COR-L47 (cell line): Measurements from ENCODE around the gene CNTNAP2.

Experiments
- DNase-seq: peaks from one replicate; lab custom pipeline; 2025; lab: John Stamatoyannopoulos, UW

The CNTNAP2 gene

GRCh38 chr7:147492606-147493005, 1376.0 kb downstream of the CNTNAP2 start:
- DNase-seq = no peak

GRCh38 chr7:147496209-147496608, 1379.6 kb downstream of the CNTNAP2 start:
- DNase-seq = no peak

GRCh38 chr7:147497246-147497645, 1380.6 kb downstream of the CNTNAP2 start:
- no peak for DNase-seq

- no peak for DNase-seq
Measured at GRCh38 chr7:147498081-147498480, 1381.5 kb downstream of the CNTNAP2 start.

GRCh38 chr7:147509035-147509501, 1392.5 kb downstream of the CNTNAP2 start:
- DNase-seq = no peak

- no peak for DNase-seq
Measured at GRCh38 chr7:147509541-147510200, 1393.1 kb downstream of the CNTNAP2 start.

GRCh38 chr7:147510201-147510542, 1393.6 kb downstream of the CNTNAP2 start:
- no peak for DNase-seq

- DNase-seq = no peak
Measured at GRCh38 chr7:147510923-147511322, 1394.3 kb downstream of the CNTNAP2 start.

GRCh38 chr7:147513451-147513850, 1396.8 kb downstream of the CNTNAP2 start:
- peak; percentile 66 for DNase-seq

- DNase-seq = no peak
Measured at GRCh38 chr7:147516391-147516790, 1399.8 kb downstream of the CNTNAP2 start.

- no peak for DNase-seq
Measured at GRCh38 chr7:147519062-147519461, 1402.5 kb downstream of the CNTNAP2 start.

- no peak for DNase-seq
Measured at GRCh38 chr7:147523056-147523455, 1406.5 kb downstream of the CNTNAP2 start.

GRCh38 chr7:147524726-147525250, 1408.2 kb downstream of the CNTNAP2 start:
- no peak for DNase-seq

- DNase-seq = no peak
Measured at GRCh38 chr7:147525325-147525724, 1408.7 kb downstream of the CNTNAP2 start.

- DNase-seq = no peak
Measured at GRCh38 chr7:147535701-147536111, 1419.1 kb downstream of the CNTNAP2 start.

GRCh38 chr7:147539685-147540084, 1423.1 kb downstream of the CNTNAP2 start:
- no peak for DNase-seq

- DNase-seq = no peak
Measured at GRCh38 chr7:147540743-147541142, 1424.1 kb downstream of the CNTNAP2 start.

GRCh38 chr7:147541261-147541660, 1424.7 kb downstream of the CNTNAP2 start:
- no peak for DNase-seq

GRCh38 chr7:147547252-147547897, 1430.8 kb downstream of the CNTNAP2 start:
- peak; percentile 6 for DNase-seq

- no peak for DNase-seq
Measured at GRCh38 chr7:147556317-147556716, 1439.7 kb downstream of the CNTNAP2 start.

GRCh38 chr7:147563669-147564068, 1447.1 kb downstream of the CNTNAP2 start:
- no peak for DNase-seq

GRCh38 chr7:147564786-147565476, 1448.3 kb downstream of the CNTNAP2 start:
- no peak for DNase-seq

- no peak for DNase-seq
Measured at GRCh38 chr7:147567043-147567442, 1450.4 kb downstream of the CNTNAP2 start.
